ENCODE measurements around the gene CKMT1B. TPM values are rescaled to one million over a fixed set of nuclear protein-coding genes. Genes with fewer than 3 reads are reported as not detected.
"Not testable (repeated sequence)": the region's sequence is repeated elsewhere in the genome, so short reads cannot be mapped to it uniquely, and the experiment has no call there.

Gene CKMT1B
- 18.8 TPM for total RNA-seq (ENCODE audit: unreplicated experiment)
- long read RNA-seq, transcript CKMT1B-207 (9 exons, 1,747 nt) = major isoform, 6 of 15 reads
- long read RNA-seq, partial matches to known transcripts = 7 of 15 reads
- long read RNA-seq, other reads (novel, unspliced or antisense) = 2 of 15 reads

GRCh38 chr15:43593328-43594190 lies at the start of gene CKMT1B:
TSS of gene CKMT1B (plus strand) at chr15:43594027. CDS start at chr15:43594219, 192 bp downstream.
- not testable (repeated sequence) for H3K4me3 Mint-ChIP-seq (ENCODE audit: unreplicated experiment); DNase-seq; H3K9me3 Mint-ChIP-seq (ENCODE audit: unreplicated experiment); H3K27me3 Mint-ChIP-seq (ENCODE audit: unreplicated experiment); H3K36me3 Mint-ChIP-seq (ENCODE audit: unreplicated experiment); H3K4me1 Mint-ChIP-seq (ENCODE audit: low read depth, unreplicated experiment); H3K27ac Mint-ChIP-seq (ENCODE audit: unreplicated experiment)

GRCh38 chr15:43544266-43544665 lies 49.6 kb upstream of the CKMT1B start:
- H3K4me1 Mint-ChIP-seq (ENCODE audit: low read depth, unreplicated experiment) = no peaks in the 10 kb centered on the region

DNA sequence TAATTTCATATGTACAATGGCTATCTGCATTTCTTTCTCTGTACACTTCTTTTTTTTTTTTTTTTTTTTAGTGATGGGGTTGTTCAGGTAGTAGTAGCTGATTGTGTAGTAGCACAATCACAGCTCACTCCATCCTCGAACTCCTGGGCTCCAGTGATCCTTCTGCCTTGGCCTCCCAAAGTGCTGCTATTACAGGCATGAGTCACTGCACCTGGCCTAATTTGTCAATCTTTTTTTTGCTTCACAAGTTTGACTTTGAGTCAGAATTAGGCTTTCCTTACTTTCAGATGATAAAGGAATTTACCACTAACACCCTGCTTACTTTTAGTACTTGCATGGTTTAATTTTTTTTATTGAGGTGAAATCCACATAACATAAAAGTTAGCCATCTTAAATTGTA lies 48.4 kb upstream of the CKMT1B start:
- no peak for DNase-seq
- Mint-ChIP-seq H3K4me1 (ENCODE audit: low read depth, unreplicated experiment) (no peaks in the 10 kb centered on the region), H3K9me3 (ENCODE audit: unreplicated experiment) (no peaks in the 10 kb centered on the region), H3K27ac (ENCODE audit: unreplicated experiment) (no peak overlapping the region), H3K36me3 (ENCODE audit: unreplicated experiment) (peaks cover 10% of the 10 kb centered on the region), H3K27me3 (ENCODE audit: unreplicated experiment) (no peaks in the 10 kb centered on the region), H3K4me3 (ENCODE audit: unreplicated experiment) (no peak overlapping the region)
- TF ChIP-seq, protein P1, sequence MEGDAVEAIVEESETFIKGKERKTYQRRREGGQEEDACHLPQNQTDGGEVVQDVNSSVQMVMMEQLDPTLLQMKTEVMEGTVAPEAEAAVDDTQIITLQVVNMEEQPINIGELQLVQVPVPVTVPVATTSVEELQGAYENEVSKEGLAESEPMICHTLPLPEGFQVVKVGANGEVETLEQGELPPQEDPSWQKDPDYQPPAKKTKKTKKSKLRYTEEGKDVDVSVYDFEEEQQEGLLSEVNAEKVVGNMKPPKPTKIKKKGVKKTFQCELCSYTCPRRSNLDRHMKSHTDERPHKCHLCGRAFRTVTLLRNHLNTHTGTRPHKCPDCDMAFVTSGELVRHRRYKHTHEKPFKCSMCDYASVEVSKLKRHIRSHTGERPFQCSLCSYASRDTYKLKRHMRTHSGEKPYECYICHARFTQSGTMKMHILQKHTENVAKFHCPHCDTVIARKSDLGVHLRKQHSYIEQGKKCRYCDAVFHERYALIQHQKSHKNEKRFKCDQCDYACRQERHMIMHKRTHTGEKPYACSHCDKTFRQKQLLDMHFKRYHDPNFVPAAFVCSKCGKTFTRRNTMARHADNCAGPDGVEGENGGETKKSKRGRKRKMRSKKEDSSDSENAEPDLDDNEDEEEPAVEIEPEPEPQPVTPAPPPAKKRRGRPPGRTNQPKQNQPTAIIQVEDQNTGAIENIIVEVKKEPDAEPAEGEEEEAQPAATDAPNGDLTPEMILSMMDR (IDR thresholded peaks at IDR 0.05; ENCODE audit: partially characterized antibody, unreplicated experiment) = no peak

More at GRCh38 chr15:43544266-43544665, 49.6 kb upstream of the CKMT1B start:
- no peak for DNase-seq
- Mint-ChIP-seq H3K27me3 (ENCODE audit: unreplicated experiment) (no peaks in the 10 kb centered on the region), H3K27ac (ENCODE audit: unreplicated experiment) (no peak overlapping the region), H3K4me3 (ENCODE audit: unreplicated experiment) (no peak overlapping the region), H3K36me3 (ENCODE audit: unreplicated experiment) (peaks cover 10% of the 10 kb centered on the region), H3K9me3 (ENCODE audit: unreplicated experiment) (no peaks in the 10 kb centered on the region)
- TF ChIP-seq, protein P1 (IDR thresholded peaks at IDR 0.05; ENCODE audit: partially characterized antibody, unreplicated experiment) = no peak

DNA sequence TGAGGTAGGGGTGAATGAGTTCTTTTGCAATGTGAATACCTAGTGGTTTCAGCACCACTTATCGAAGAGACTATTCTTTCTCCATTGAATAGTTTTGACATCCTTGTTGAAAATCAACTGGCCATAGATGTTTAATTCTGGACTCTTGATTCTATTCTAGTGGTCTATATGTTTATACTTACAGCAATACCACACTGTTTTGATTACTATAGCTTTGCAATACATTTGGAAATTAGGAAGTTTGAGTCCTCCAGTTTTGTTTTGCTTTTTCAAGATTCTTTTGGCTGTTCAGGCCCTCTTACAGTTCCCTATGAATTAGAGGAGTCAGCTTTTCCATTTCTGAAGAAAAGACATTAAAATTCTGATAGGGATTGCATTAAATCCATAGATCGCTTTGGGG lies 46.3 kb upstream of the CKMT1B start:
- no peaks in the 10 kb centered on the region for H3K4me1 Mint-ChIP-seq (ENCODE audit: low read depth, unreplicated experiment)
- no peaks in the 10 kb centered on the region for H3K9me3 Mint-ChIP-seq (ENCODE audit: unreplicated experiment)
- TF ChIP-seq, protein P1 (IDR thresholded peaks at IDR 0.05; ENCODE audit: partially characterized antibody, unreplicated experiment) = no peak
- peaks cover 10% of the 10 kb centered on the region for H3K36me3 Mint-ChIP-seq (ENCODE audit: unreplicated experiment)
- H3K27ac Mint-ChIP-seq (ENCODE audit: unreplicated experiment) = no peak overlapping the region
- no peaks in the 10 kb centered on the region for H3K27me3 Mint-ChIP-seq (ENCODE audit: unreplicated experiment)
- DNase-seq = no peak
- no peak overlapping the region for H3K4me3 Mint-ChIP-seq (ENCODE audit: unreplicated experiment)

DNA sequence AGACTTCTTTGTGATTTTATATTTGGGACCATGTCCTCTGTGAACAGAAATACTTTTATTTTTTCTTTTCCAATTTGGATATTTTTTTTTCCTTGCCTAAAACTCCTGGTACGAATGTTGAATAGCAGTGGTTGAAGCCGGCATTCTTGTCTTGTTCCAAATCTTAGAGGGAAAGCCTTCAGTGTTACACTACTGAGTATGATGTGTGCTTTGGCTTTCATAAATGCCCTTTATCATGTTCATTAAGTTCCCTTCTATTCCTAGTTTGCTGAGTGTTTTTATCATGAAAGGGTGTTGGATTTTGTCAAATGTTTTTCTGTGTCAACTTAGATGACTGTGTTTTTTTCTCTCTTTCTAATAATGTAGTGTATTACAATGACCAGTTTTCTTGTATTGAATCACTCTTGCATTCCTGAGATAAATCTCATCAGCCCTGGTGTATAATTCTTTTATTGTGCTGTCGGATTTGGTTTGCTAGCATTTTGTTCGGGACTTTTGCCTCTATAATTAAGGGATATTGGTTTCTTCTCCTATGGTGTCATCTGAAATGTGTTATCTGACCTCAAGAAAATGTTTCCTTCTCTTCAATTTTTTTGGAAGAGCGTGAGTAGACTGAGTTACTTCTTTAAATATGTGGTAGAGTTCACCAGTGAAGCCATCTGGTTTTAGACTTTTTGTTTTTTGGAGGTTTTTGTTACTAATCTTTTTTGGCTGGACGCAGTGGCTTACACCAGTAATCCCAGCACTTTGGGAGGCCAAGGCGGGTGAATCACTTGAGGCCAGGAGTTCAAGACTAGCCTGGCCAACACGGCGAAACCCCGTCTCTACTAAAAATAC lies 43.1 kb upstream of the CKMT1B start:
- Mint-ChIP-seq H3K27ac (ENCODE audit: unreplicated experiment) (no peak overlapping the region), H3K27me3 (ENCODE audit: unreplicated experiment) (no peaks in the 10 kb centered on the region), H3K4me3 (ENCODE audit: unreplicated experiment) (no peak overlapping the region), H3K4me1 (ENCODE audit: low read depth, unreplicated experiment) (no peaks in the 10 kb centered on the region), H3K9me3 (ENCODE audit: unreplicated experiment) (no peaks in the 10 kb centered on the region), H3K36me3 (ENCODE audit: unreplicated experiment) (peaks cover 10% of the 10 kb centered on the region)
- TF ChIP-seq, protein P1 (IDR thresholded peaks at IDR 0.05; ENCODE audit: partially characterized antibody, unreplicated experiment) = no peak
- no peak for DNase-seq

All from glutamatergic neuron (in vitro differentiated cells).